Measurements from ENCODE around the gene HSPBP1.

The HSPBP1 gene

GRCh38 chr19:55320844-55321419 is 41.0 kb upstream of the HSPBP1 start:
- DNase-seq (ENCODE audit: low read depth), result no peak
- no peak for TF ChIP-seq CTCF (IDR thresholded peaks at IDR 0.05; ENCODE audit: low read length, missing control alignments)
- no peak overlapping the region for H3K4me3 ChIP-seq (replicated peaks; ENCODE audit: low read depth, low read length)

- TF ChIP-seq CTCF (IDR thresholded peaks at IDR 0.05; ENCODE audit: low read length, missing control alignments), result no peak
- DNase-seq (ENCODE audit: low read depth), result peak; percentile 42
- H3K4me3 ChIP-seq (replicated peaks; ENCODE audit: low read depth, low read length), result no peak overlapping the region
These were observed 39.9 kb upstream of the HSPBP1 start for GRCh38 chr19:55319785-55320184.

GRCh38 chr19:55316646-55317045 is 36.7 kb upstream of the HSPBP1 start:
- H3K4me3 ChIP-seq (replicated peaks; ENCODE audit: low read depth, low read length), result no peak overlapping the region
- no peak for TF ChIP-seq CTCF (IDR thresholded peaks at IDR 0.05; ENCODE audit: low read length, missing control alignments)
- DNase-seq (ENCODE audit: low read depth), result no peak

GRCh38 chr19:55315956-55316525 is 36.1 kb upstream of the HSPBP1 start:
- no peak overlapping the region for H3K4me3 ChIP-seq (replicated peaks; ENCODE audit: low read depth, low read length)
- no peak for DNase-seq (ENCODE audit: low read depth)
- no peak for TF ChIP-seq CTCF (IDR thresholded peaks at IDR 0.05; ENCODE audit: low read length, missing control alignments)

- no peak for DNase-seq (ENCODE audit: low read depth)
- H3K4me3 ChIP-seq (replicated peaks; ENCODE audit: low read depth, low read length), result no peak overlapping the region
- no peak for TF ChIP-seq CTCF (IDR thresholded peaks at IDR 0.05; ENCODE audit: low read length, missing control alignments)
These were observed 34.5 kb upstream of the HSPBP1 start for GRCh38 chr19:55314396-55314795.

GRCh38 chr19:55312621-55313512 is 33.0 kb upstream of the HSPBP1 start:
- no peak overlapping the region for H3K4me3 ChIP-seq (replicated peaks; ENCODE audit: low read depth, low read length)
- no peak for TF ChIP-seq CTCF (IDR thresholded peaks at IDR 0.05; ENCODE audit: low read length, missing control alignments)
- DNase-seq (ENCODE audit: low read depth), result no peak

All from fibroblast of pulmonary artery (primary cell).